H9 (cell line): Measurements from ENCODE around the gene LMO4. TPM values are rescaled to one million over a fixed set of nuclear protein-coding genes. Genes with fewer than 3 reads are reported as not detected.
A peak's percentile ranks its signal among the peaks of the same experiment; 100 is the strongest.

ENCODE experiments used
- DNase-seq: peaks from one replicate; pipeline ENCODE4 v3.0.0-alpha.2; 2017
- H2AFZ ChIP-seq: one replicate; pipeline ENCODE4 v1.6.1; 2013; ENCODE audit warnings: mild to moderate bottlenecking, low read length, control low read depth, moderate library complexity
- H2AK5ac ChIP-seq: 2 replicates; pipeline ENCODE4 v1.6.1; 2013; ENCODE audit warnings: low read length, control low read depth, mixed read lengths; ENCODE audit not compliant: insufficient read length
- H2BK120ac ChIP-seq: one replicate; pipeline ENCODE4 v1.6.1; 2013; ENCODE audit warnings: low read depth, mild to moderate bottlenecking, low read length, control low read depth, inconsistent platforms; ENCODE audit not compliant: poor library complexity, severe bottlenecking
- H2BK12ac ChIP-seq: 2 replicates; pipeline ENCODE4 v1.6.1; 2013; ENCODE audit warnings: low read length, control low read depth, mixed read lengths, low read depth; ENCODE audit not compliant: insufficient read length
- H2BK15ac ChIP-seq: 2 replicates; pipeline ENCODE4 v1.6.1; 2013; ENCODE audit warnings: low read depth, low read length, control low read depth
- H2BK20ac ChIP-seq: one replicate; pipeline ENCODE4 v1.6.1; 2013; ENCODE audit warnings: low read depth, mild to moderate bottlenecking, low read length, control low read depth, inconsistent platforms; ENCODE audit not compliant: poor library complexity, severe bottlenecking
- H2BK5ac ChIP-seq: 2 replicates; pipeline ENCODE4 v1.6.1; 2013; ENCODE audit warnings: low read length, control low read depth, mixed read lengths; ENCODE audit not compliant: insufficient read length
- H3K14ac ChIP-seq: 2 replicates; pipeline ENCODE4 v1.6.1; 2013; ENCODE audit warnings: low read length, control low read depth; ENCODE audit not compliant: insufficient read depth
- H3K18ac ChIP-seq: 2 replicates; pipeline ENCODE4 v1.6.1; 2013; ENCODE audit warnings: low read depth, mild to moderate bottlenecking, mixed read lengths, low read length, control low read depth; ENCODE audit not compliant: insufficient read length
- H3K23ac ChIP-seq: 2 replicates; pipeline ENCODE4 v1.6.1; 2013; ENCODE audit warnings: low read length, control low read depth, mixed read lengths, low read depth; ENCODE audit not compliant: insufficient read length
- H3K23me2 ChIP-seq: 2 replicates; pipeline ENCODE4 v1.6.1; 2013; ENCODE audit warnings: low read depth, mild to moderate bottlenecking, mixed read lengths, low read length, control low read depth; ENCODE audit not compliant: insufficient read length, poor library complexity, severe bottlenecking
- H3K27ac ChIP-seq: 2 replicates; pipeline ENCODE4 v1.5.1; 2013; ENCODE audit warnings: low read length, control low read depth, mixed read lengths, low read depth; ENCODE audit not compliant: insufficient read length
- H3K27me3 ChIP-seq: 2 replicates; pipeline ENCODE4 v1.6.1; 2013; ENCODE audit warnings: low read length, control low read depth, inconsistent platforms; ENCODE audit not compliant: insufficient read depth
- H3K4ac ChIP-seq: 2 replicates; pipeline ENCODE4 v1.6.1; 2013; ENCODE audit warnings: low read depth, mild to moderate bottlenecking, control low read depth, inconsistent platforms, low read length, moderate library complexity
- H3K4me1 ChIP-seq: 2 replicates; pipeline ENCODE4 v1.6.1; 2013; ENCODE audit warnings: low read length, control low read depth, inconsistent platforms; ENCODE audit not compliant: insufficient read depth
- H3K4me2 ChIP-seq: 2 replicates; pipeline ENCODE4 v1.6.1; 2013; ENCODE audit warnings: low read length, control low read depth, mixed read lengths; ENCODE audit not compliant: insufficient read length, insufficient read depth
- H3K56ac ChIP-seq: 2 replicates; pipeline ENCODE4 v1.6.1; 2013; ENCODE audit warnings: low read depth, mild to moderate bottlenecking, mixed read lengths, low read length, control low read depth; ENCODE audit not compliant: insufficient read length
- H3K79me1 ChIP-seq: 2 replicates; pipeline ENCODE4 v1.6.1; 2013; ENCODE audit warnings: low read depth, mild to moderate bottlenecking, moderate library complexity, low read length, control low read depth, inconsistent platforms; ENCODE audit not compliant: insufficient read depth, poor library complexity, severe bottlenecking
- H3K79me2 ChIP-seq: 2 replicates; pipeline ENCODE4 v1.6.1; 2013; ENCODE audit warnings: low read length, control low read depth, inconsistent platforms; ENCODE audit not compliant: insufficient read depth
- H3K9ac ChIP-seq: 2 replicates; pipeline ENCODE4 v1.6.1; 2013; ENCODE audit warnings: low read length, control low read depth, mixed read lengths; ENCODE audit not compliant: insufficient read length; ENCODE audit errors: extremely low read depth
- H3K9me3 ChIP-seq: one replicate; pipeline ENCODE4 v1.6.1; 2013; ENCODE audit warnings: low read depth, low read length, inconsistent platforms; ENCODE audit not compliant: control insufficient read depth
- H3T11ph ChIP-seq: one replicate; pipeline ENCODE4 v1.6.1; 2013; ENCODE audit warnings: mild to moderate bottlenecking, low read length, control low read depth, inconsistent platforms
- H4K20me1 ChIP-seq: one replicate; pipeline ENCODE4 v1.6.1; 2013; ENCODE audit not compliant: control insufficient read depth, insufficient read length, insufficient read depth
- H4K5ac ChIP-seq: 2 replicates; pipeline ENCODE4 v1.6.1; 2013; ENCODE audit warnings: low read depth, mild to moderate bottlenecking, mixed read lengths, low read length, control low read depth; ENCODE audit not compliant: insufficient read length
- H4K8ac ChIP-seq: replicated peaks from 2 replicates; pipeline ENCODE4 v1.6.1; 2013; ENCODE audit warnings: low read length, control low read depth, mixed read lengths, low read depth; ENCODE audit not compliant: insufficient read length
- H4K91ac ChIP-seq: 2 replicates; pipeline ENCODE4 v1.6.1; 2013; ENCODE audit warnings: low read depth, mild to moderate bottlenecking, moderate library complexity, mixed read lengths, low read length, control low read depth; ENCODE audit not compliant: insufficient read length
- H3K27ac Mint-ChIP-seq, 3 experiments: 2 replicates in 2 of 3; 3 replicates in 1 of 3; pipeline ENCODE4 v1.8.0; 2020 to 2021; ENCODE audit warnings: mixed read lengths in 3 of 3, mild to moderate bottlenecking in 1 of 3, moderate library complexity in 1 of 3
- H3K27me3 Mint-ChIP-seq: 2 replicates; pipeline ENCODE4 v1.8.0; 2021; ENCODE audit warnings: low read depth, mild to moderate bottlenecking, moderate library complexity, mixed read lengths
- H3K36me3 Mint-ChIP-seq, 3 experiments: 2 replicates in 2 of 3; 3 replicates in 1 of 3; pipeline ENCODE4 v1.8.0; 2020 to 2021; ENCODE audit warnings: low read depth in 3 of 3, mixed read lengths in 3 of 3; ENCODE audit not compliant: insufficient read depth in 1 of 3
- H3K4me1 Mint-ChIP-seq, 2 experiments: 2 replicates each; pipeline ENCODE4 v1.8.0; 2020; ENCODE audit warnings: mixed read lengths in 2 of 2
- H3K4me3 Mint-ChIP-seq, 2 experiments: 2 replicates in 1 of 2; 3 replicates in 1 of 2; pipeline ENCODE4 v1.8.0; 2020 to 2021; ENCODE audit warnings: mild to moderate bottlenecking in 2 of 2, mixed read lengths in 2 of 2, moderate library complexity in 1 of 2
- H3K9me3 Mint-ChIP-seq, 2 experiments: 2 replicates in 1 of 2; 3 replicates in 1 of 2; pipeline ENCODE4 v1.8.0; 2020; ENCODE audit warnings: mild to moderate bottlenecking in 2 of 2, mixed read lengths in 2 of 2, moderate library complexity in 1 of 2
- WGBS: extraction: QIAGEN DNeasy Blood & Tissue Kit; methylation state at CpG from one replicate; pipeline ENCODE4 v1.1.7; 2013; ENCODE audit warnings: missing lambda C conversion rate, low lambda C conversion rate, mixed read lengths; ENCODE audit not compliant: insufficient read length; ENCODE audit errors: extremely low coverage; 5-methylcytosine and 5-hydroxymethylcytosine counted together
- total RNA-seq: library from RNA; stranded (reverse); gene quantifications from 2 replicates; pipeline ENCODE4 v1.2.1, GENCODE V29; 2021
- TF ChIP-seq, protein P1 (sequence below): fragments of 200-600 bp; sonication (generic); conservative IDR thresholded peaks from 3 replicates; pipeline ENCODE4 v1.8.0; 2021; ENCODE audit warnings: antibody characterized with exemption, mild to moderate bottlenecking

LMO4 gene
- total RNA-seq, 1 experiment from 2014 or later: 64.9 TPM

- H3K14ac ChIP-seq: no peak overlapping the region
- Mint-ChIP-seq H3K27me3 (no peaks in the 10 kb centered on the region), H3K4me1 (no peaks in the 10 kb centered on the region), H3K4me3 (no peak overlapping the region), H3K27ac (peak overlapping the region in 1 of 3 experiments; percentile 76; a peak in 3 of 7 replicates), H3K9me3 (no peaks in the 10 kb centered on the region), H3K36me3 (no peaks in the 10 kb centered on the region; a peak in 1 of 7 replicates)
- no peak overlapping the region for H4K91ac ChIP-seq
- H2AFZ ChIP-seq: no peak overlapping the region
- no peak overlapping the region for H3K23ac ChIP-seq
- H4K8ac ChIP-seq: no peak overlapping the region
- no peaks in the 10 kb centered on the region for H3K79me2 ChIP-seq
- no peak for DNase-seq
- no peak overlapping the region for H2BK20ac ChIP-seq
- H3K4ac ChIP-seq: no peak overlapping the region
- no peak overlapping the region for H2BK12ac ChIP-seq
- H2BK120ac ChIP-seq: no peak overlapping the region
- no peak overlapping the region for H2AK5ac ChIP-seq
- TF ChIP-seq, protein P1, sequence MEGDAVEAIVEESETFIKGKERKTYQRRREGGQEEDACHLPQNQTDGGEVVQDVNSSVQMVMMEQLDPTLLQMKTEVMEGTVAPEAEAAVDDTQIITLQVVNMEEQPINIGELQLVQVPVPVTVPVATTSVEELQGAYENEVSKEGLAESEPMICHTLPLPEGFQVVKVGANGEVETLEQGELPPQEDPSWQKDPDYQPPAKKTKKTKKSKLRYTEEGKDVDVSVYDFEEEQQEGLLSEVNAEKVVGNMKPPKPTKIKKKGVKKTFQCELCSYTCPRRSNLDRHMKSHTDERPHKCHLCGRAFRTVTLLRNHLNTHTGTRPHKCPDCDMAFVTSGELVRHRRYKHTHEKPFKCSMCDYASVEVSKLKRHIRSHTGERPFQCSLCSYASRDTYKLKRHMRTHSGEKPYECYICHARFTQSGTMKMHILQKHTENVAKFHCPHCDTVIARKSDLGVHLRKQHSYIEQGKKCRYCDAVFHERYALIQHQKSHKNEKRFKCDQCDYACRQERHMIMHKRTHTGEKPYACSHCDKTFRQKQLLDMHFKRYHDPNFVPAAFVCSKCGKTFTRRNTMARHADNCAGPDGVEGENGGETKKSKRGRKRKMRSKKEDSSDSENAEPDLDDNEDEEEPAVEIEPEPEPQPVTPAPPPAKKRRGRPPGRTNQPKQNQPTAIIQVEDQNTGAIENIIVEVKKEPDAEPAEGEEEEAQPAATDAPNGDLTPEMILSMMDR: no peak
- H2BK15ac ChIP-seq: no peak overlapping the region
- H3T11ph ChIP-seq: no peak overlapping the region
- no peak overlapping the region for H3K9ac ChIP-seq
- no peaks in the 10 kb centered on the region for H3K4me1 ChIP-seq
- H3K27ac ChIP-seq: no peak overlapping the region
- WGBS: no CpG with 5 or more reads among the region's 1 CpG
- H3K4me2 ChIP-seq: no peak overlapping the region
- H3K79me1 ChIP-seq: no peaks in the 10 kb centered on the region
- no peaks in the 10 kb centered on the region for H4K20me1 ChIP-seq
- no peaks in the 10 kb centered on the region for H3K27me3 ChIP-seq
- H3K23me2 ChIP-seq: no peaks in the 10 kb centered on the region
- H3K56ac ChIP-seq: no peak overlapping the region
- H3K9me3 ChIP-seq: no peaks in the 10 kb centered on the region
- no peak overlapping the region for H4K5ac ChIP-seq
- no peak overlapping the region for H3K18ac ChIP-seq
- H2BK5ac ChIP-seq: no peak overlapping the region
Measured at GRCh38 chr1:87359586-87359985, 30.9 kb downstream of the LMO4 start.
